Inflammatory macrophage (primary cell): ENCODE measurements around the gene IFITM10.

Source experiments
- DNase-seq, 2 donors: peaks; one replicate each; pipeline ENCODE4 v3.0.0-alpha.2; 2020 to 2022

Gene IFITM10

GRCh38 chr11:1778141-1778911 is 27.9 kb upstream of the IFITM10 start:
- peak; percentile 76 to 83 for DNase-seq

- peak; percentile 70 to 75 for DNase-seq
These were observed 27.3 kb upstream of the IFITM10 start for GRCh38 chr11:1777737-1778136.

GRCh38 chr11:1776944-1777715 is 26.7 kb upstream of the IFITM10 start:
- no peak for DNase-seq

- no peak for DNase-seq
These were observed 26.0 kb upstream of the IFITM10 start for GRCh38 chr11:1776331-1776851.

GRCh38 chr11:1774886-1775285 is 24.5 kb upstream of the IFITM10 start:
- DNase-seq = no peak

GRCh38 chr11:1773994-1774550 is 23.7 kb upstream of the IFITM10 start:
- no peak for DNase-seq

GRCh38 chr11:1773131-1773993 is 23.0 kb upstream of the IFITM10 start:
- DNase-seq = no peak

- DNase-seq = peak; percentile 91 to 94
These were observed 22.1 kb upstream of the IFITM10 start for GRCh38 chr11:1772270-1773130.

GRCh38 chr11:1771700-1772099 is 21.3 kb upstream of the IFITM10 start:
- DNase-seq = peak; percentile 95

GRCh38 chr11:1771273-1771672 is 20.9 kb upstream of the IFITM10 start:
- DNase-seq = peak; percentile 47 to 67

- peak; percentile 47 to 66 for DNase-seq
These were observed 20.1 kb upstream of the IFITM10 start for GRCh38 chr11:1770528-1770927.

GRCh38 chr11:1770061-1770460 is 19.7 kb upstream of the IFITM10 start:
- no peak for DNase-seq

- DNase-seq = peak in 1 of 2 donors; percentile 35
These were observed 19.0 kb upstream of the IFITM10 start for GRCh38 chr11:1769304-1769936.

- DNase-seq = no peak
These were observed 17.7 kb upstream of the IFITM10 start for GRCh38 chr11:1768141-1768469.

GRCh38 chr11:1767399-1768140 is 17.2 kb upstream of the IFITM10 start:
- no peak for DNase-seq

GRCh38 chr11:1766719-1767398 is 16.5 kb upstream of the IFITM10 start:
- DNase-seq = no peak

GRCh38 chr11:1765871-1766718 is 15.7 kb upstream of the IFITM10 start:
- DNase-seq = no peak

GRCh38 chr11:1763796-1764661 is 13.6 kb upstream of the IFITM10 start, which contains the start of gene CTSD:
TSS of gene CTSD (minus strand) at chr11:1763927. CDS start at chr11:1763859, 68 bp downstream.
- DNase-seq = peak; percentile 89 to 95
